Thyroid gland (tissue), 4 donors: Measurements from ENCODE around the gene OGFOD3.

Experiments
- POLR2A ChIP-seq, 2 donors: fragments of 450-650 bp; IDR thresholded peaks; one replicate each; pipeline ENCODE4 v1.6.1; 2017; ENCODE audit warnings: antibody characterized with exemption in 2 of 2, mild to moderate bottlenecking in 2 of 2, moderate library complexity in 1 of 2
- TF ChIP-seq, protein P1 (sequence below), 6 experiments: fragments of 200-600 bp in 3 of 6; fragments of 450-650 bp in 3 of 6; sonication (generic) in 3 of 6; IDR thresholded peaks; one replicate each; pipeline ENCODE4 v1.5.1; 2016 to 2019; ENCODE audit warnings: antibody characterized with exemption in 6 of 6, mild to moderate bottlenecking in 2 of 6, inconsistent platforms in 1 of 6, moderate library complexity in 1 of 6

- no peak for TF ChIP-seq POLR2A (IDR thresholded peaks at IDR 0.05)
- TF ChIP-seq, protein P1, sequence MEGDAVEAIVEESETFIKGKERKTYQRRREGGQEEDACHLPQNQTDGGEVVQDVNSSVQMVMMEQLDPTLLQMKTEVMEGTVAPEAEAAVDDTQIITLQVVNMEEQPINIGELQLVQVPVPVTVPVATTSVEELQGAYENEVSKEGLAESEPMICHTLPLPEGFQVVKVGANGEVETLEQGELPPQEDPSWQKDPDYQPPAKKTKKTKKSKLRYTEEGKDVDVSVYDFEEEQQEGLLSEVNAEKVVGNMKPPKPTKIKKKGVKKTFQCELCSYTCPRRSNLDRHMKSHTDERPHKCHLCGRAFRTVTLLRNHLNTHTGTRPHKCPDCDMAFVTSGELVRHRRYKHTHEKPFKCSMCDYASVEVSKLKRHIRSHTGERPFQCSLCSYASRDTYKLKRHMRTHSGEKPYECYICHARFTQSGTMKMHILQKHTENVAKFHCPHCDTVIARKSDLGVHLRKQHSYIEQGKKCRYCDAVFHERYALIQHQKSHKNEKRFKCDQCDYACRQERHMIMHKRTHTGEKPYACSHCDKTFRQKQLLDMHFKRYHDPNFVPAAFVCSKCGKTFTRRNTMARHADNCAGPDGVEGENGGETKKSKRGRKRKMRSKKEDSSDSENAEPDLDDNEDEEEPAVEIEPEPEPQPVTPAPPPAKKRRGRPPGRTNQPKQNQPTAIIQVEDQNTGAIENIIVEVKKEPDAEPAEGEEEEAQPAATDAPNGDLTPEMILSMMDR (IDR thresholded peaks at IDR 0.05) = no peak
These were observed 45.7 kb upstream of the OGFOD3 start for GRCh38 chr17:82463925-82464566.
